HEK293T (cell line): ENCODE results near the gene MED27.

Experiments
- FOXK2 ChIP-seq: fragments of 450-650 bp; IDR thresholded peaks from 2 replicates; pipeline ENCODE4 v1.6.1; 2016; ENCODE audit warnings: mild to moderate bottlenecking
- FOXM1 ChIP-seq: fragments of 450-650 bp; IDR thresholded peaks from 2 replicates; pipeline ENCODE4 v1.6.1; 2017; ENCODE audit warnings: mild to moderate bottlenecking, borderline replicate concordance
- LEF1 ChIP-seq: fragments of 450-650 bp; IDR thresholded peaks from 2 replicates; pipeline ENCODE4 v1.6.1; 2017; ENCODE audit warnings: mild to moderate bottlenecking, borderline replicate concordance
- SP1 ChIP-seq: fragments of 450-650 bp; IDR thresholded peaks from 2 replicates; pipeline ENCODE4 v1.6.1; 2017

GRCh38 chr9:131873335-131873734 lies 206.3 kb downstream of the MED27 start:
- TF ChIP-seq LEF1 (no peak), SP1 (no peak), FOXM1 (no peak), FOXK2 (no peak)
